HepG2 (cell line): ENCODE results near the gene BRD1.

Source experiments
- BRCA1 ChIP-seq: sonication (generic); formaldehyde crosslinking; IDR thresholded peaks from 2 replicates; pipeline ENCODE4 v1.4.0; 2020; ENCODE audit warnings: missing genetic modification reagents
- CEBPB ChIP-seq: IDR thresholded peaks from 2 replicates; pipeline ENCODE4 v1.6.1; 2011; ENCODE audit warnings: low read depth, low read length, improper control_type of control experiment, borderline replicate concordance
- CTCF ChIP-seq: sonication (generic); formaldehyde crosslinking; IDR thresholded peaks from 2 replicates; pipeline ENCODE4 v1.5.0; 2020; ENCODE audit warnings: mild to moderate bottlenecking, missing genetic modification reagents, moderate library complexity
- EZH2 ChIP-seq: conservative IDR thresholded peaks from 2 replicates; pipeline ENCODE4 v1.6.1; 2012; ENCODE audit warnings: mild to moderate bottlenecking, low read depth, low read length, moderate library complexity

GRCh38 chr22:49738006-49738405, 89.7 kb downstream of the BRD1 start:
- TF ChIP-seq CTCF (no peak), CEBPB (no peak), BRCA1 (CRISPR knock-in tag) (no peak), EZH2 (no peak)
